Measurements from ENCODE around the gene EXOC6B. TPM values are rescaled to one million over a fixed set of nuclear protein-coding genes. Genes with fewer than 3 reads are reported as not detected.

The EXOC6B gene
- total and polyA plus RNA-seq, 2 of the 8 experiments (the other 6 are each of a cell fraction or from before 2014, with no cell fraction given): 13.5 to 33.0 TPM

DNA sequence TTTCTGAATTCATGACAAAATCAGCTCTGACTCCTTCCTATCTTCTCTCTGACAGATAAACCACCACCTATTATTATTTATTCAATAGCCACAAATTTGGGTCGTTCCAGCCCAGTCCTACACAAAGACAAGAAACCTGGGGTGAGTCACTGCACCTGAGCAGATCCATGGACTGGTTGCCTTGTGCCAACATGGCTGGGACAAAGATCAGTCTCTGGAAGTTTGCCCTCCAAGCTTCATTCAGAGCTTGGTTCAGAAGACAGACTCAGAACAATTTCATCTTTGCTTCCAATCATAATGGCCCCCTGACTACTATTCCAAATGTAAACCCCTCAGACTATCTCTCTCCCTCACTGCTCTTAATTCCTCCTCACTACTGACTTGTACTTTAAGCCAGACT is 9.6 kb upstream of the EXOC6B start (continued):
- no peak for TF ChIP-seq BRCA1 (IDR thresholded peaks at IDR 0.05; ENCODE audit: low read depth, low read length)
- TF ChIP-seq JUN (IDR thresholded peaks at IDR 0.05; ENCODE audit: low read depth, low read length): no peak
- no peak for TF ChIP-seq GABPA (IDR thresholded peaks at IDR 0.05; ENCODE audit: borderline replicate concordance, insufficient read depth, low read length)
- no peak for TF ChIP-seq CTBP2 (IDR thresholded peaks at IDR 0.05; ENCODE audit: borderline replicate concordance, insufficient read depth, insufficient read length, low read length)
- TF ChIP-seq TAF1 (IDR thresholded peaks at IDR 0.05; ENCODE audit: low read depth, low read length): no peak
- TF ChIP-seq, protein P1, sequence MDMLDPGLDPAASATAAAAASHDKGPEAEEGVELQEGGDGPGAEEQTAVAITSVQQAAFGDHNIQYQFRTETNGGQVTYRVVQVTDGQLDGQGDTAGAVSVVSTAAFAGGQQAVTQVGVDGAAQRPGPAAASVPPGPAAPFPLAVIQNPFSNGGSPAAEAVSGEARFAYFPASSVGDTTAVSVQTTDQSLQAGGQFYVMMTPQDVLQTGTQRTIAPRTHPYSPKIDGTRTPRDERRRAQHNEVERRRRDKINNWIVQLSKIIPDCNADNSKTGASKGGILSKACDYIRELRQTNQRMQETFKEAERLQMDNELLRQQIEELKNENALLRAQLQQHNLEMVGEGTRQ (IDR thresholded peaks at IDR 0.05; ENCODE audit: low read length): no peak
- no peak for TF ChIP-seq GTF2F1 (IDR thresholded peaks at IDR 0.05; ENCODE audit: borderline replicate concordance, low read depth, low read length)
- no peak for TF ChIP-seq JUND (IDR thresholded peaks at IDR 0.05; ENCODE audit: low read length)
